ENCODE measurements around the gene HIPK2.

Gene HIPK2

GRCh38 chr7:139757968-139758367, 19.8 kb downstream of the HIPK2 start:
- CTCF ChIA-PET, result no interaction called here

GRCh38 chr7:139753693-139754111, 24.1 kb downstream of the HIPK2 start:
- H3K4me3 ChIP-seq (ENCODE audit: control insufficient read depth in 1 of 7, extremely low read depth in 1 of 7, insufficient read depth in 4 of 7, low read depth in 2 of 7, low read length in 6 of 7), result no peak overlapping the region
- H3K36me3 ChIP-seq (ENCODE audit: control insufficient read depth in 4 of 4, insufficient read depth in 4 of 4, low read length in 3 of 4), result peaks cover 0 to 3% (median 0%) of the 10 kb centered on the region in 4 experiments
- no peaks in the 10 kb centered on the region for H3K27me3 ChIP-seq (replicated peaks in 2 of 5; ENCODE audit: control insufficient read depth in 4 of 5, insufficient read depth in 5 of 5, low read length in 4 of 5)
- no peaks in the 10 kb centered on the region for H3K9me3 ChIP-seq (ENCODE audit: control extremely low read depth in 1 of 5, control insufficient read depth in 4 of 5, insufficient read depth in 2 of 5, low read depth in 1 of 5, low read length in 4 of 5)
- POLR2A ChIA-PET, result no interaction called here
- CTCF ChIA-PET, result interaction anchor here (1.2 to 2.6 kb wide), 4 partner anchors 8 to 108 kb away, joined by 3 to 6 read pairs (median 4); no protein-coding TSS in a partner anchor
- H3K27ac ChIP-seq (ENCODE audit: insufficient read depth in 1 of 2, low read depth in 1 of 2, low read length in 2 of 2, poor library complexity in 1 of 2, severe bottlenecking in 2 of 2), result no peak overlapping the region
- DNase-seq, result no peak
- H3K4me1 ChIP-seq (ENCODE audit: control extremely low read depth in 1 of 4, control insufficient read depth in 4 of 4, insufficient read depth in 4 of 4, low read length in 3 of 4), result no peaks in the 10 kb centered on the region
- WGBS (ENCODE audit: insufficient coverage), result 98% methylated on average over 9 of the region's 11 CpGs

More at GRCh38 chr7:139757968-139758367, 19.8 kb downstream of the HIPK2 start:
- H3K27ac ChIP-seq (ENCODE audit: insufficient read depth in 1 of 2, low read depth in 1 of 2, low read length in 2 of 2, poor library complexity in 1 of 2, severe bottlenecking in 2 of 2), result no peak overlapping the region
- no peaks in the 10 kb centered on the region for H3K9me3 ChIP-seq (ENCODE audit: control extremely low read depth in 1 of 5, control insufficient read depth in 4 of 5, insufficient read depth in 2 of 5, low read depth in 1 of 5, low read length in 4 of 5)
- peaks cover 0 to 4% (median 1%) of the 10 kb centered on the region in 4 experiments for H3K4me1 ChIP-seq (ENCODE audit: control extremely low read depth in 1 of 4, control insufficient read depth in 4 of 4, insufficient read depth in 4 of 4, low read length in 3 of 4)
- H3K36me3 ChIP-seq (ENCODE audit: control insufficient read depth in 4 of 4, insufficient read depth in 4 of 4, low read length in 3 of 4), result peaks cover 0 to 7% (median 0%) of the 10 kb centered on the region in 4 experiments
- POLR2A ChIA-PET, result no interaction called here
- DNase-seq, result no peak
- no peaks in the 10 kb centered on the region for H3K27me3 ChIP-seq (replicated peaks in 2 of 5; ENCODE audit: control insufficient read depth in 4 of 5, insufficient read depth in 5 of 5, low read length in 4 of 5)
- H3K4me3 ChIP-seq (ENCODE audit: control insufficient read depth in 1 of 7, extremely low read depth in 1 of 7, insufficient read depth in 4 of 7, low read depth in 2 of 7, low read length in 6 of 7), result no peak overlapping the region
- no CpG with 5 or more reads among the region's 2 CpGs for WGBS (ENCODE audit: insufficient coverage)

GRCh38 chr7:139753081-139753692, 24.6 kb downstream of the HIPK2 start:
- H3K4me1 ChIP-seq (ENCODE audit: control extremely low read depth in 1 of 4, control insufficient read depth in 4 of 4, insufficient read depth in 4 of 4, low read length in 3 of 4), result no peaks in the 10 kb centered on the region
- H3K4me3 ChIP-seq (ENCODE audit: control insufficient read depth in 1 of 7, extremely low read depth in 1 of 7, insufficient read depth in 4 of 7, low read depth in 2 of 7, low read length in 6 of 7), result no peak overlapping the region
- CTCF ChIA-PET, result interaction anchor here (0.9 to 2.6 kb wide), 5 partner anchors 11 to 232 kb away, joined by 3 to 6 read pairs (median 3); no protein-coding TSS in a partner anchor
- no peaks in the 10 kb centered on the region for H3K9me3 ChIP-seq (ENCODE audit: control extremely low read depth in 1 of 5, control insufficient read depth in 4 of 5, insufficient read depth in 2 of 5, low read depth in 1 of 5, low read length in 4 of 5)
- DNase-seq, result no peak
- H3K27me3 ChIP-seq (replicated peaks in 2 of 5; ENCODE audit: control insufficient read depth in 4 of 5, insufficient read depth in 5 of 5, low read length in 4 of 5), result no peaks in the 10 kb centered on the region
- peaks cover 0 to 3% (median 0%) of the 10 kb centered on the region in 4 experiments for H3K36me3 ChIP-seq (ENCODE audit: control insufficient read depth in 4 of 4, insufficient read depth in 4 of 4, low read length in 3 of 4)
- 98% methylated on average over 7 of the region's 7 CpGs for WGBS (ENCODE audit: insufficient coverage)
- H3K27ac ChIP-seq (ENCODE audit: insufficient read depth in 1 of 2, low read depth in 1 of 2, low read length in 2 of 2, poor library complexity in 1 of 2, severe bottlenecking in 2 of 2), result no peak overlapping the region
- POLR2A ChIA-PET, result no interaction called here

- Histone ChIP-seq H3K36me3 (ENCODE audit: control insufficient read depth in 4 of 4, insufficient read depth in 4 of 4, low read length in 3 of 4) (peaks cover 0 to 3% (median 0%) of the 10 kb centered on the region in 4 experiments), H3K9me3 (ENCODE audit: control extremely low read depth in 1 of 5, control insufficient read depth in 4 of 5, insufficient read depth in 2 of 5, low read depth in 1 of 5, low read length in 4 of 5) (no peaks in the 10 kb centered on the region), H3K4me1 (ENCODE audit: control extremely low read depth in 1 of 4, control insufficient read depth in 4 of 4, insufficient read depth in 4 of 4, low read length in 3 of 4) (no peaks in the 10 kb centered on the region), H3K27me3 (replicated peaks in 2 of 5; ENCODE audit: control insufficient read depth in 4 of 5, insufficient read depth in 5 of 5, low read length in 4 of 5) (no peaks in the 10 kb centered on the region), H3K27ac (ENCODE audit: insufficient read depth in 1 of 2, low read depth in 1 of 2, low read length in 2 of 2, poor library complexity in 1 of 2, severe bottlenecking in 2 of 2) (no peak overlapping the region), H3K4me3 (ENCODE audit: control insufficient read depth in 1 of 7, extremely low read depth in 1 of 7, insufficient read depth in 4 of 7, low read depth in 2 of 7, low read length in 6 of 7) (no peak overlapping the region)
- CTCF ChIA-PET, result interaction anchor here (0.9 to 2.6 kb wide), 4 partner anchors 11 to 233 kb away, joined by 3 to 6 read pairs (median 4); no protein-coding TSS in a partner anchor
- 94% methylated on average over 5 of the region's 5 CpGs for WGBS (ENCODE audit: insufficient coverage)
- no peak for DNase-seq
- POLR2A ChIA-PET, result no interaction called here
These were observed 25.2 kb downstream of the HIPK2 start for GRCh38 chr7:139752604-139753003.

- ChIA-PET POLR2A (no interaction called here), CTCF (interaction anchor here (1.2 to 1.3 kb wide), 2 partner anchors 133 to 233 kb away, joined by 3 to 4 read pairs; no protein-coding TSS in a partner anchor)
- 86% methylated on average over 5 of the region's 5 CpGs for WGBS (ENCODE audit: insufficient coverage)
- Histone ChIP-seq H3K4me3 (ENCODE audit: control insufficient read depth in 1 of 7, extremely low read depth in 1 of 7, insufficient read depth in 4 of 7, low read depth in 2 of 7, low read length in 6 of 7) (no peak overlapping the region), H3K36me3 (ENCODE audit: control insufficient read depth in 4 of 4, insufficient read depth in 4 of 4, low read length in 3 of 4) (peaks cover 0 to 3% (median 0%) of the 10 kb centered on the region in 4 experiments), H3K9me3 (ENCODE audit: control extremely low read depth in 1 of 5, control insufficient read depth in 4 of 5, insufficient read depth in 2 of 5, low read depth in 1 of 5, low read length in 4 of 5) (no peaks in the 10 kb centered on the region), H3K27ac (ENCODE audit: insufficient read depth in 1 of 2, low read depth in 1 of 2, low read length in 2 of 2, poor library complexity in 1 of 2, severe bottlenecking in 2 of 2) (no peak overlapping the region), H3K27me3 (replicated peaks in 2 of 5; ENCODE audit: control insufficient read depth in 4 of 5, insufficient read depth in 5 of 5, low read length in 4 of 5) (no peaks in the 10 kb centered on the region), H3K4me1 (ENCODE audit: control extremely low read depth in 1 of 4, control insufficient read depth in 4 of 4, insufficient read depth in 4 of 4, low read length in 3 of 4) (no peaks in the 10 kb centered on the region)
- no peak for DNase-seq
These were observed 25.6 kb downstream of the HIPK2 start for GRCh38 chr7:139752148-139752547.

GRCh38 chr7:139750459-139751095, 27.2 kb downstream of the HIPK2 start:
- H3K9me3 ChIP-seq (ENCODE audit: control extremely low read depth in 1 of 5, control insufficient read depth in 4 of 5, insufficient read depth in 2 of 5, low read depth in 1 of 5, low read length in 4 of 5), result no peaks in the 10 kb centered on the region
- H3K4me1 ChIP-seq (ENCODE audit: control extremely low read depth in 1 of 4, control insufficient read depth in 4 of 4, insufficient read depth in 4 of 4, low read length in 3 of 4), result peaks cover 0 to 2% (median 0%) of the 10 kb centered on the region in 4 experiments
- ChIA-PET CTCF (no interaction called here), POLR2A (no interaction called here)
- H3K36me3 ChIP-seq (ENCODE audit: control insufficient read depth in 4 of 4, insufficient read depth in 4 of 4, low read length in 3 of 4), result peaks cover 0 to 3% (median 0%) of the 10 kb centered on the region in 4 experiments
- WGBS (ENCODE audit: insufficient coverage), result 100% methylated on average over 1 of the region's 6 CpGs
- no peak overlapping the region for H3K4me3 ChIP-seq (ENCODE audit: control insufficient read depth in 1 of 7, extremely low read depth in 1 of 7, insufficient read depth in 4 of 7, low read depth in 2 of 7, low read length in 6 of 7)
- H3K27me3 ChIP-seq (replicated peaks in 2 of 5; ENCODE audit: control insufficient read depth in 4 of 5, insufficient read depth in 5 of 5, low read length in 4 of 5), result no peaks in the 10 kb centered on the region
- DNase-seq, result no peak
- H3K27ac ChIP-seq (ENCODE audit: insufficient read depth in 1 of 2, low read depth in 1 of 2, low read length in 2 of 2, poor library complexity in 1 of 2, severe bottlenecking in 2 of 2), result no peak overlapping the region

- WGBS (ENCODE audit: insufficient coverage), result 97% methylated on average over 10 of the region's 10 CpGs
- Histone ChIP-seq H3K27me3 (replicated peaks in 2 of 5; ENCODE audit: control insufficient read depth in 4 of 5, insufficient read depth in 5 of 5, low read length in 4 of 5) (no peaks in the 10 kb centered on the region), H3K36me3 (ENCODE audit: control insufficient read depth in 4 of 4, insufficient read depth in 4 of 4, low read length in 3 of 4) (peaks cover 0 to 3% (median 0%) of the 10 kb centered on the region in 4 experiments), H3K9me3 (ENCODE audit: control extremely low read depth in 1 of 5, control insufficient read depth in 4 of 5, insufficient read depth in 2 of 5, low read depth in 1 of 5, low read length in 4 of 5) (no peaks in the 10 kb centered on the region), H3K27ac (ENCODE audit: insufficient read depth in 1 of 2, low read depth in 1 of 2, low read length in 2 of 2, poor library complexity in 1 of 2, severe bottlenecking in 2 of 2) (no peak overlapping the region), H3K4me1 (ENCODE audit: control extremely low read depth in 1 of 4, control insufficient read depth in 4 of 4, insufficient read depth in 4 of 4, low read length in 3 of 4) (peaks cover 0 to 2% (median 0%) of the 10 kb centered on the region in 4 experiments), H3K4me3 (ENCODE audit: control insufficient read depth in 1 of 7, extremely low read depth in 1 of 7, insufficient read depth in 4 of 7, low read depth in 2 of 7, low read length in 6 of 7) (no peak overlapping the region)
- no peak for DNase-seq
- POLR2A ChIA-PET, result no interaction called here
- CTCF ChIA-PET, result interaction anchor here (0.8 kb wide), 1 partner anchor 148 kb away, joined by 3 read pairs; no protein-coding TSS in a partner anchor
These were observed 28.3 kb downstream of the HIPK2 start for GRCh38 chr7:139749545-139749944.
